H9 (cell line): Measurements from ENCODE around the gene MRPL55. TPM values are rescaled to one million over a fixed set of nuclear protein-coding genes. Genes with fewer than 3 reads are reported as not detected.

Source experiments
- DNase-seq: peaks from one replicate; pipeline ENCODE4 v3.0.0-alpha.2; 2017
- H2AFZ ChIP-seq: one replicate; pipeline ENCODE4 v1.6.1; 2013; ENCODE audit warnings: mild to moderate bottlenecking, low read length, control low read depth, moderate library complexity
- H2AK5ac ChIP-seq: 2 replicates; pipeline ENCODE4 v1.6.1; 2013; ENCODE audit warnings: low read length, control low read depth, mixed read lengths; ENCODE audit not compliant: insufficient read length
- H2BK120ac ChIP-seq: one replicate; pipeline ENCODE4 v1.6.1; 2013; ENCODE audit warnings: low read depth, mild to moderate bottlenecking, low read length, control low read depth, inconsistent platforms; ENCODE audit not compliant: poor library complexity, severe bottlenecking
- H2BK12ac ChIP-seq: 2 replicates; pipeline ENCODE4 v1.6.1; 2013; ENCODE audit warnings: low read length, control low read depth, mixed read lengths, low read depth; ENCODE audit not compliant: insufficient read length
- H2BK15ac ChIP-seq: 2 replicates; pipeline ENCODE4 v1.6.1; 2013; ENCODE audit warnings: low read depth, low read length, control low read depth
- H2BK20ac ChIP-seq: one replicate; pipeline ENCODE4 v1.6.1; 2013; ENCODE audit warnings: low read depth, mild to moderate bottlenecking, low read length, control low read depth, inconsistent platforms; ENCODE audit not compliant: poor library complexity, severe bottlenecking
- H2BK5ac ChIP-seq: 2 replicates; pipeline ENCODE4 v1.6.1; 2013; ENCODE audit warnings: low read length, control low read depth, mixed read lengths; ENCODE audit not compliant: insufficient read length
- H3K14ac ChIP-seq: 2 replicates; pipeline ENCODE4 v1.6.1; 2013; ENCODE audit warnings: low read length, control low read depth; ENCODE audit not compliant: insufficient read depth
- H3K18ac ChIP-seq: 2 replicates; pipeline ENCODE4 v1.6.1; 2013; ENCODE audit warnings: low read depth, mild to moderate bottlenecking, mixed read lengths, low read length, control low read depth; ENCODE audit not compliant: insufficient read length
- H3K23ac ChIP-seq: 2 replicates; pipeline ENCODE4 v1.6.1; 2013; ENCODE audit warnings: low read length, control low read depth, mixed read lengths, low read depth; ENCODE audit not compliant: insufficient read length
- H3K23me2 ChIP-seq: 2 replicates; pipeline ENCODE4 v1.6.1; 2013; ENCODE audit warnings: low read depth, mild to moderate bottlenecking, mixed read lengths, low read length, control low read depth; ENCODE audit not compliant: insufficient read length, poor library complexity, severe bottlenecking
- H3K27ac ChIP-seq: 2 replicates; pipeline ENCODE4 v1.5.1; 2013; ENCODE audit warnings: low read length, control low read depth, mixed read lengths, low read depth; ENCODE audit not compliant: insufficient read length
- H3K27me3 ChIP-seq: 2 replicates; pipeline ENCODE4 v1.6.1; 2013; ENCODE audit warnings: low read length, control low read depth, inconsistent platforms; ENCODE audit not compliant: insufficient read depth
- H3K4ac ChIP-seq: 2 replicates; pipeline ENCODE4 v1.6.1; 2013; ENCODE audit warnings: low read depth, mild to moderate bottlenecking, control low read depth, inconsistent platforms, low read length, moderate library complexity
- H3K4me1 ChIP-seq: 2 replicates; pipeline ENCODE4 v1.6.1; 2013; ENCODE audit warnings: low read length, control low read depth, inconsistent platforms; ENCODE audit not compliant: insufficient read depth
- H3K4me2 ChIP-seq: 2 replicates; pipeline ENCODE4 v1.6.1; 2013; ENCODE audit warnings: low read length, control low read depth, mixed read lengths; ENCODE audit not compliant: insufficient read length, insufficient read depth
- H3K56ac ChIP-seq: 2 replicates; pipeline ENCODE4 v1.6.1; 2013; ENCODE audit warnings: low read depth, mild to moderate bottlenecking, mixed read lengths, low read length, control low read depth; ENCODE audit not compliant: insufficient read length
- H3K79me1 ChIP-seq: 2 replicates; pipeline ENCODE4 v1.6.1; 2013; ENCODE audit warnings: low read depth, mild to moderate bottlenecking, moderate library complexity, low read length, control low read depth, inconsistent platforms; ENCODE audit not compliant: insufficient read depth, poor library complexity, severe bottlenecking
- H3K79me2 ChIP-seq: 2 replicates; pipeline ENCODE4 v1.6.1; 2013; ENCODE audit warnings: low read length, control low read depth, inconsistent platforms; ENCODE audit not compliant: insufficient read depth
- H3K9ac ChIP-seq: 2 replicates; pipeline ENCODE4 v1.6.1; 2013; ENCODE audit warnings: low read length, control low read depth, mixed read lengths; ENCODE audit not compliant: insufficient read length; ENCODE audit errors: extremely low read depth
- H3K9me3 ChIP-seq: one replicate; pipeline ENCODE4 v1.6.1; 2013; ENCODE audit warnings: low read depth, low read length, inconsistent platforms; ENCODE audit not compliant: control insufficient read depth
- H3T11ph ChIP-seq: one replicate; pipeline ENCODE4 v1.6.1; 2013; ENCODE audit warnings: mild to moderate bottlenecking, low read length, control low read depth, inconsistent platforms
- H4K20me1 ChIP-seq: one replicate; pipeline ENCODE4 v1.6.1; 2013; ENCODE audit not compliant: control insufficient read depth, insufficient read length, insufficient read depth
- H4K5ac ChIP-seq: 2 replicates; pipeline ENCODE4 v1.6.1; 2013; ENCODE audit warnings: low read depth, mild to moderate bottlenecking, mixed read lengths, low read length, control low read depth; ENCODE audit not compliant: insufficient read length
- H4K8ac ChIP-seq: replicated peaks from 2 replicates; pipeline ENCODE4 v1.6.1; 2013; ENCODE audit warnings: low read length, control low read depth, mixed read lengths, low read depth; ENCODE audit not compliant: insufficient read length
- H4K91ac ChIP-seq: 2 replicates; pipeline ENCODE4 v1.6.1; 2013; ENCODE audit warnings: low read depth, mild to moderate bottlenecking, moderate library complexity, mixed read lengths, low read length, control low read depth; ENCODE audit not compliant: insufficient read length
- H3K27ac Mint-ChIP-seq, 3 experiments: 2 replicates in 2 of 3; 3 replicates in 1 of 3; pipeline ENCODE4 v1.8.0; 2020 to 2021; ENCODE audit warnings: mixed read lengths in 3 of 3, mild to moderate bottlenecking in 1 of 3, moderate library complexity in 1 of 3
- H3K27me3 Mint-ChIP-seq: 2 replicates; pipeline ENCODE4 v1.8.0; 2021; ENCODE audit warnings: low read depth, mild to moderate bottlenecking, moderate library complexity, mixed read lengths
- H3K36me3 Mint-ChIP-seq, 3 experiments: 2 replicates in 2 of 3; 3 replicates in 1 of 3; pipeline ENCODE4 v1.8.0; 2020 to 2021; ENCODE audit warnings: low read depth in 3 of 3, mixed read lengths in 3 of 3; ENCODE audit not compliant: insufficient read depth in 1 of 3
- H3K4me1 Mint-ChIP-seq, 2 experiments: 2 replicates each; pipeline ENCODE4 v1.8.0; 2020; ENCODE audit warnings: mixed read lengths in 2 of 2
- H3K4me3 Mint-ChIP-seq, 2 experiments: 2 replicates in 1 of 2; 3 replicates in 1 of 2; pipeline ENCODE4 v1.8.0; 2020 to 2021; ENCODE audit warnings: mild to moderate bottlenecking in 2 of 2, mixed read lengths in 2 of 2, moderate library complexity in 1 of 2
- H3K9me3 Mint-ChIP-seq, 2 experiments: 2 replicates in 1 of 2; 3 replicates in 1 of 2; pipeline ENCODE4 v1.8.0; 2020; ENCODE audit warnings: mild to moderate bottlenecking in 2 of 2, mixed read lengths in 2 of 2, moderate library complexity in 1 of 2
- WGBS: extraction: QIAGEN DNeasy Blood & Tissue Kit; methylation state at CpG from one replicate; pipeline ENCODE4 v1.1.7; 2013; ENCODE audit warnings: missing lambda C conversion rate, low lambda C conversion rate, mixed read lengths; ENCODE audit not compliant: insufficient read length; ENCODE audit errors: extremely low coverage; 5-methylcytosine and 5-hydroxymethylcytosine counted together
- total RNA-seq: library from RNA; stranded (reverse); gene quantifications from 2 replicates; pipeline ENCODE4 v1.2.1, GENCODE V29; 2021
- TF ChIP-seq, protein P1 (sequence below): fragments of 200-600 bp; sonication (generic); conservative IDR thresholded peaks from 3 replicates; pipeline ENCODE4 v1.8.0; 2021; ENCODE audit warnings: antibody characterized with exemption, mild to moderate bottlenecking

Gene MRPL55
- total RNA-seq, 1 experiment from 2014 or later: 62.3 TPM

DNA sequence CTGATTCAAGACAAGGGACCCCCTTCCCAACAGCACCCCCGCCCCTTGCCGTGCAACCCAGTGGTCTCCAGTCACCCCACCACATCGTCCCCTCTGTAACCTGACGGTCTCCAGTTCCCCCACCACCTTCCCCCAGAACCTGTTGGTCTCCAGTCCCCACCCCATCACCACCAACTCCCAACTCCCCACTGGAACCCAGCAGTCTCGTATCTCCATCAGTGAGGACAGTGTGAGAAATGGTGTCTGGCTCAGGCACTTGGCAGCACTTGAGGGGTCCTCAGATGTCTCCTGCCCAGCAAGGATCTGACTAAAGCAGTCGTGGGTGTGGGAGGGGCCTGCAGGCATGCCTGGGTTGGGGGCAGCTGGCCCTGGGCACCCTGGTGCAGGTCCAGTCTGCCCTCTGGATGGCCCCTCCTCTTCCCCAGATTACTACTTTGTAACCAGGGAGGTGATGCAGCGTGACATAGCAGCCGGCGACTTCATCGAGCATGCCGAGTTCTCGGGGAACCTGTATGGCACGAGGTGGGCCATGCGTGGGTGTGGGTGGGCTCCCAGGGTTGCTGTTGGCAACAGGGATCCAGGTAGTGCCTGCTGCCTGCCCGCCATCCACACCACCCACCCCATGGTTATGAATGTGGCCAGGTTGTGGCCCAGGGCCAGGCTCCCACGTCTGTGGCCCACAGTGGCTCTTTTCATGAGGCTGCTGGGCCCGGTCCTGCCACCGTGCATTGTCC, 37.5 kb upstream of the MRPL55 start:
- Histone ChIP-seq H4K20me1 (peaks cover 2% of the 10 kb centered on the region), H3K23me2 (no peaks in the 10 kb centered on the region), H3T11ph (no peak overlapping the region), H3K9me3 (no peaks in the 10 kb centered on the region), H2BK120ac (no peak overlapping the region), H3K23ac (no peak overlapping the region), H2AFZ (no peak overlapping the region), H3K79me2 (peaks cover 9% of the 10 kb centered on the region; the same call in 1 of the 2 replicates), H3K18ac (no peak overlapping the region), H3K14ac (no peak overlapping the region), H2AK5ac (no peak overlapping the region), H2BK15ac (no peak overlapping the region), H4K8ac (no peak overlapping the region), H3K4me2 (no peak overlapping the region), H2BK12ac (no peak overlapping the region), H3K56ac (no peak overlapping the region), H2BK20ac (no peak overlapping the region), H3K4ac (no peak overlapping the region), H4K5ac (no peak overlapping the region), H3K27me3 (no peaks in the 10 kb centered on the region), H3K27ac (no peak overlapping the region), H4K91ac (no peak overlapping the region), H3K9ac (no peak overlapping the region), H2BK5ac (no peak overlapping the region), H3K4me1 (no peaks in the 10 kb centered on the region), H3K79me1 (peaks cover 3% of the 10 kb centered on the region)
- Mint-ChIP-seq H3K27me3 (no peaks in the 10 kb centered on the region), H3K9me3 (no peaks in the 10 kb centered on the region), H3K36me3 (no peaks in the 10 kb centered on the region; a peak in 1 of 7 replicates), H3K4me3 (no peak overlapping the region), H3K4me1 (peaks cover 0 to 11% of the 10 kb centered on the region in 2 experiments; a peak in 2 of 4 replicates), H3K27ac (no peak overlapping the region)
- DNase-seq: no peak
- TF ChIP-seq, protein P1, sequence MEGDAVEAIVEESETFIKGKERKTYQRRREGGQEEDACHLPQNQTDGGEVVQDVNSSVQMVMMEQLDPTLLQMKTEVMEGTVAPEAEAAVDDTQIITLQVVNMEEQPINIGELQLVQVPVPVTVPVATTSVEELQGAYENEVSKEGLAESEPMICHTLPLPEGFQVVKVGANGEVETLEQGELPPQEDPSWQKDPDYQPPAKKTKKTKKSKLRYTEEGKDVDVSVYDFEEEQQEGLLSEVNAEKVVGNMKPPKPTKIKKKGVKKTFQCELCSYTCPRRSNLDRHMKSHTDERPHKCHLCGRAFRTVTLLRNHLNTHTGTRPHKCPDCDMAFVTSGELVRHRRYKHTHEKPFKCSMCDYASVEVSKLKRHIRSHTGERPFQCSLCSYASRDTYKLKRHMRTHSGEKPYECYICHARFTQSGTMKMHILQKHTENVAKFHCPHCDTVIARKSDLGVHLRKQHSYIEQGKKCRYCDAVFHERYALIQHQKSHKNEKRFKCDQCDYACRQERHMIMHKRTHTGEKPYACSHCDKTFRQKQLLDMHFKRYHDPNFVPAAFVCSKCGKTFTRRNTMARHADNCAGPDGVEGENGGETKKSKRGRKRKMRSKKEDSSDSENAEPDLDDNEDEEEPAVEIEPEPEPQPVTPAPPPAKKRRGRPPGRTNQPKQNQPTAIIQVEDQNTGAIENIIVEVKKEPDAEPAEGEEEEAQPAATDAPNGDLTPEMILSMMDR: no peak
- WGBS: no CpG with 5 or more reads among the region's 18 CpGs
